Neural cell (in vitro differentiated cells): ENCODE results near the gene KRT78. TPM values are rescaled to one million over a fixed set of nuclear protein-coding genes. Genes with fewer than 3 reads are reported as not detected.

Experiments used
- H2AFZ ChIP-seq: fragments of 200-600, 300-800 bp; sonication (generic), shearing (Covaris generic); 2 replicates; pipeline ENCODE4 v1.6.0; 2014; ENCODE audit warnings: low read depth, mild to moderate bottlenecking, antibody characterized with exemption, low read length, moderate library complexity
- H3F3A ChIP-seq: fragments of 200-600 bp; shearing (Covaris generic); 2 replicates; pipeline ENCODE4 v1.6.1; 2016; ENCODE audit warnings: mild to moderate bottlenecking, moderate library complexity, mixed read lengths, antibody characterized with exemption, low read length; ENCODE audit not compliant: insufficient read depth, poor library complexity, severe bottlenecking
- H3K27ac ChIP-seq: fragments of 200-600, 300-800 bp; sonication (generic), shearing (Covaris generic); 2 replicates; pipeline ENCODE4 v1.5.1; 2014; ENCODE audit warnings: mild to moderate bottlenecking, low read length, moderate library complexity
- H3K27me3 ChIP-seq: fragments of 300-800, 200-600 bp; sonication (generic), shearing (Covaris generic); 2 replicates; pipeline ENCODE4 v1.6.0; 2014; ENCODE audit warnings: mild to moderate bottlenecking, low read depth, low read length, moderate library complexity; ENCODE audit not compliant: insufficient read depth
- H3K36me3 ChIP-seq: fragments of 300-800, 200-600 bp; sonication (generic), shearing (Covaris generic); 2 replicates; pipeline ENCODE4 v1.5.1; 2014; ENCODE audit warnings: mild to moderate bottlenecking, antibody characterized with exemption, low read length, moderate library complexity; ENCODE audit not compliant: insufficient read depth
- H3K4me2 ChIP-seq: fragments of 300-800, 200-600 bp; sonication (generic), shearing (Covaris generic); 2 replicates; pipeline ENCODE4 v1.6.0; 2014; ENCODE audit warnings: mild to moderate bottlenecking, low read length
- H3K4me3 ChIP-seq: fragments of 300-800, 200-600 bp; sonication (generic), shearing (Covaris generic); 2 replicates; pipeline ENCODE4 v1.5.1; 2014; ENCODE audit warnings: mild to moderate bottlenecking, low read length, moderate library complexity
- H3K79me2 ChIP-seq: fragments of 200-600 bp; shearing (Covaris generic); replicated peaks from 2 replicates; pipeline ENCODE4 v1.6.0; 2014; ENCODE audit warnings: mild to moderate bottlenecking, low read length, moderate library complexity; ENCODE audit not compliant: insufficient read depth
- H3K9ac ChIP-seq: fragments of 300-800, 200-600 bp; sonication (generic), shearing (Covaris generic); 2 replicates; pipeline ENCODE4 v1.6.1; 2016; ENCODE audit warnings: mild to moderate bottlenecking, low read length, mixed read lengths
- H3K9me2 ChIP-seq: fragments of 200-600 bp; shearing (Covaris generic); 2 replicates; pipeline ENCODE4 v1.6.1; 2016; ENCODE audit warnings: mild to moderate bottlenecking, low read length, mixed read lengths; ENCODE audit not compliant: insufficient read depth
- H3K9me3 ChIP-seq: fragments of 200-600, 300-800 bp; sonication (generic), shearing (Covaris generic); 2 replicates; pipeline ENCODE4 v1.6.1; 2016; ENCODE audit warnings: mild to moderate bottlenecking, mixed run types, low read length, moderate library complexity, mixed read lengths
- H4K20me1 ChIP-seq: fragments of 200-600 bp; shearing (Covaris generic); 2 replicates; pipeline ENCODE4 v1.6.1; 2016; ENCODE audit warnings: mild to moderate bottlenecking, mixed run types; ENCODE audit not compliant: insufficient read depth
- CTCF ChIP-seq: fragments of 450-650 bp; IDR thresholded peaks from 2 replicates; pipeline ENCODE4 v1.5.1; 2014; ENCODE audit warnings: antibody characterized with exemption, mild to moderate bottlenecking, moderate library complexity; ENCODE audit not compliant: poor library complexity, severe bottlenecking
- EP300 ChIP-seq: fragments of 450-650 bp; conservative IDR thresholded peaks from 2 replicates; pipeline ENCODE4 v1.6.1; 2014; ENCODE audit warnings: antibody characterized with exemption, mild to moderate bottlenecking, moderate library complexity; ENCODE audit not compliant: poor library complexity, severe bottlenecking
- EZH2 ChIP-seq: fragments of 200-600, 300-800 bp; shearing (Covaris generic), sonication (generic); IDR thresholded peaks from 2 replicates; pipeline ENCODE4 v1.6.1; 2014; ENCODE audit warnings: antibody characterized with exemption, low read length, borderline replicate concordance, mild to moderate bottlenecking; ENCODE audit not compliant: insufficient read depth, poor library complexity, severe bottlenecking
- MXI1 ChIP-seq: fragments of 450-650 bp; conservative IDR thresholded peaks from 2 replicates; pipeline ENCODE4 v1.6.1; 2014; ENCODE audit warnings: antibody characterized with exemption, mild to moderate bottlenecking; ENCODE audit not compliant: poor library complexity, severe bottlenecking
- POLR2AphosphoS5 ChIP-seq: IDR thresholded peaks from 2 replicates; pipeline ENCODE4 v1.6.1; 2012
- RAD21 ChIP-seq: fragments of 450-650 bp; conservative IDR thresholded peaks from 2 replicates; pipeline ENCODE4 v1.6.1; 2014; ENCODE audit warnings: antibody characterized with exemption, mild to moderate bottlenecking, moderate library complexity
- REST ChIP-seq: IDR thresholded peaks from 2 replicates; pipeline ENCODE4 v1.6.1; 2012; ENCODE audit warnings: borderline replicate concordance
- SMC3 ChIP-seq: fragments of 450-650 bp; conservative IDR thresholded peaks from 2 replicates; pipeline ENCODE4 v1.6.1; 2014; ENCODE audit warnings: antibody characterized with exemption, mild to moderate bottlenecking, moderate library complexity; ENCODE audit not compliant: poor library complexity
- TAF1 ChIP-seq: IDR thresholded peaks from 2 replicates; pipeline ENCODE4 v1.6.1; 2012; ENCODE audit warnings: low read depth
- polyA plus RNA-seq: library from polyadenylated mRNA; depleted of rRNA; stranded (reverse); fragments of >200 nt; gene quantifications from 2 replicates; pipeline ENCODE4 v1.2.3, GENCODE V29; 2014

KRT78 gene
- polyA plus RNA-seq, 1 donor from 2014 or later, result not detected

- TF ChIP-seq MXI1 (no peak), EP300 (no peak), REST (no peak), TAF1 (no peak), POLR2AphosphoS5 (no peak), SMC3 (no peak), CTCF (no peak)
- H3K9me3 ChIP-seq, result no peaks in the 10 kb centered on the region
- no peaks in the 10 kb centered on the region for H3K27me3 ChIP-seq
- H3F3A ChIP-seq, result no peaks in the 10 kb centered on the region
- no peak overlapping the region for H3K27ac ChIP-seq
- no peaks in the 10 kb centered on the region for H3K79me2 ChIP-seq
- H3K9me2 ChIP-seq, result no peaks in the 10 kb centered on the region
- no peaks in the 10 kb centered on the region for H4K20me1 ChIP-seq
- no peak overlapping the region for H3K4me2 ChIP-seq
- no peak overlapping the region for H3K9ac ChIP-seq
- no peak overlapping the region for H3K4me3 ChIP-seq
- H3K36me3 ChIP-seq, result no peaks in the 10 kb centered on the region
- no peak overlapping the region for H2AFZ ChIP-seq
Measured at GRCh38 chr12:52818388-52818787, 30.4 kb downstream of the KRT78 start.

GRCh38 chr12:52817699-52818238, 31.0 kb downstream of the KRT78 start:
- H3K4me3 ChIP-seq, result no peak overlapping the region
- H3K36me3 ChIP-seq, result no peaks in the 10 kb centered on the region
- H3K9ac ChIP-seq, result no peak overlapping the region
- H3K79me2 ChIP-seq, result no peaks in the 10 kb centered on the region
- no peaks in the 10 kb centered on the region for H3K9me3 ChIP-seq
- no peaks in the 10 kb centered on the region for H4K20me1 ChIP-seq
- no peaks in the 10 kb centered on the region for H3K27me3 ChIP-seq
- TF ChIP-seq EZH2 (no peak), MXI1 (no peak), TAF1 (no peak), REST (no peak), RAD21 (no peak), CTCF (no peak), SMC3 (no peak), POLR2AphosphoS5 (no peak), EP300 (no peak)
- H3F3A ChIP-seq, result no peaks in the 10 kb centered on the region
- no peak overlapping the region for H3K4me2 ChIP-seq
- no peak overlapping the region for H2AFZ ChIP-seq
- H3K9me2 ChIP-seq, result no peaks in the 10 kb centered on the region
- no peak overlapping the region for H3K27ac ChIP-seq
